Liver (tissue), 3 donors: Measurements from ENCODE around the gene ADGRV1.

Experiments used
- ATF3 ChIP-seq: IDR thresholded peaks from 2 replicates; pipeline ENCODE4 v1.6.1; 2016; ENCODE audit warnings: antibody characterized with exemption
- CTCF ChIP-seq: fragments of 150-350 bp; IDR thresholded peaks from 2 replicates; pipeline ENCODE4 v1.5.1; 2017; ENCODE audit warnings: improper control_type of control experiment, low read depth, low read length; ENCODE audit not compliant: missing input control
- HNF4A ChIP-seq, 2 donors: conservative IDR thresholded peaks; 2 replicates each; pipeline ENCODE4 v1.6.1; 2016; ENCODE audit warnings: antibody characterized with exemption in 2 of 2, mild to moderate bottlenecking in 2 of 2
- JUND ChIP-seq, 2 donors: IDR thresholded peaks; 2 replicates each; pipeline ENCODE4 v1.6.1; 2016; ENCODE audit warnings: antibody characterized with exemption in 2 of 2
- MAX ChIP-seq: IDR thresholded peaks from 2 replicates; pipeline ENCODE4 v1.6.1; 2016; ENCODE audit warnings: antibody characterized with exemption
- RXRA ChIP-seq, 2 donors: IDR thresholded peaks; 2 replicates each; pipeline ENCODE4 v1.6.1; 2017 to 2018; ENCODE audit warnings: antibody characterized with exemption in 2 of 2, mild to moderate bottlenecking in 1 of 2
- ZBTB33 ChIP-seq: IDR thresholded peaks from 2 replicates; pipeline ENCODE4 v1.6.1; 2016; ENCODE audit warnings: antibody characterized with exemption
- donor health status: healthy.
- donor health status: healthy.

GRCh38 chr5:91006713-91007112, 448.1 kb downstream of the ADGRV1 start:
- TF ChIP-seq CTCF = no peak
- TF ChIP-seq ATF3 = no peak
- TF ChIP-seq JUND (IDR thresholded peaks at IDR 0.05) = peak; percentile 59 to 60
- peak; percentile 46 to 62 for TF ChIP-seq HNF4A (conservative IDR thresholded peaks at IDR 0.05)
- no peak for TF ChIP-seq MAX
- no peak for TF ChIP-seq ZBTB33
- peak; percentile 9 to 47 for TF ChIP-seq RXRA (IDR thresholded peaks at IDR 0.05)
